ENCODE results near the gene TELO2.
A peak's percentile ranks its signal among the peaks of the same experiment; 100 is the strongest.

The TELO2 gene

DNA sequence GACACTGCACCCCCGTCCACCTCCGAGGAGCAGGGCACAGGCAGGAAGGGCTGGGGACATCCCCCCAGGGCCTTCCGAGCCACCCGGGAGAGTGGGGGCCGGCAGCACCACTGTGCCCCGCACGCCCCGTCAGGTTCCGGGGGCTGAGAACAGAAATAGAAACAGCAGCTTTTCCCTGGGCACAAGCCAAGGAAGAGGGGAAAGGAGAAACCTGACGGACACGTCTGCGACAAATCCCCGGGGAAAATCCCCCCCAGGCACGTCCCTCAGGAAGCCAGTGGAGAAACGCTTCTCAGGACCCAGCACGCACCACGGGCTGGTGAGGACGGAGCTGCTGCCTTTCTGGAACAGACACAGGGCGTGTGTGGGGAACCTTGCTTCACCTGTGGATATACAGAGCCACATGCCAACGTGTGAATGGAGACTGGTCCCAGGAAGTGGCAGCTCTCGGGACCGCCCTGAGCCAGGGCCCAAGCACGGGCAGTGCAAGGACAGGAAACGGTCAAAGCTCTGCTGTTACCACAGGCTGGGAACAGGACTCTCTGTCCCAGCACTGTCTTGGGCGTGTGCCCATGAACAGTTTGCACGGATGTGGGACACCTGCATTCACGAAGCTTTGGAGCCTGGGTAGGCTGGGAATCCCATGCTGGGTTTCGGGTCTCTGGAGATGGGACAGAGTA lies 39.1 kb downstream of the TELO2 start:
- DNase-seq (ENCODE audit: low read depth), result peak; percentile 45
- no peak overlapping the region for H3K4me3 ChIP-seq (ENCODE audit: low read depth, low read length)
- TF ChIP-seq, protein P1, sequence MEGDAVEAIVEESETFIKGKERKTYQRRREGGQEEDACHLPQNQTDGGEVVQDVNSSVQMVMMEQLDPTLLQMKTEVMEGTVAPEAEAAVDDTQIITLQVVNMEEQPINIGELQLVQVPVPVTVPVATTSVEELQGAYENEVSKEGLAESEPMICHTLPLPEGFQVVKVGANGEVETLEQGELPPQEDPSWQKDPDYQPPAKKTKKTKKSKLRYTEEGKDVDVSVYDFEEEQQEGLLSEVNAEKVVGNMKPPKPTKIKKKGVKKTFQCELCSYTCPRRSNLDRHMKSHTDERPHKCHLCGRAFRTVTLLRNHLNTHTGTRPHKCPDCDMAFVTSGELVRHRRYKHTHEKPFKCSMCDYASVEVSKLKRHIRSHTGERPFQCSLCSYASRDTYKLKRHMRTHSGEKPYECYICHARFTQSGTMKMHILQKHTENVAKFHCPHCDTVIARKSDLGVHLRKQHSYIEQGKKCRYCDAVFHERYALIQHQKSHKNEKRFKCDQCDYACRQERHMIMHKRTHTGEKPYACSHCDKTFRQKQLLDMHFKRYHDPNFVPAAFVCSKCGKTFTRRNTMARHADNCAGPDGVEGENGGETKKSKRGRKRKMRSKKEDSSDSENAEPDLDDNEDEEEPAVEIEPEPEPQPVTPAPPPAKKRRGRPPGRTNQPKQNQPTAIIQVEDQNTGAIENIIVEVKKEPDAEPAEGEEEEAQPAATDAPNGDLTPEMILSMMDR (IDR thresholded peaks at IDR 0.05; ENCODE audit: control insufficient read depth, extremely low read depth, insufficient read depth), result no peak

DNA sequence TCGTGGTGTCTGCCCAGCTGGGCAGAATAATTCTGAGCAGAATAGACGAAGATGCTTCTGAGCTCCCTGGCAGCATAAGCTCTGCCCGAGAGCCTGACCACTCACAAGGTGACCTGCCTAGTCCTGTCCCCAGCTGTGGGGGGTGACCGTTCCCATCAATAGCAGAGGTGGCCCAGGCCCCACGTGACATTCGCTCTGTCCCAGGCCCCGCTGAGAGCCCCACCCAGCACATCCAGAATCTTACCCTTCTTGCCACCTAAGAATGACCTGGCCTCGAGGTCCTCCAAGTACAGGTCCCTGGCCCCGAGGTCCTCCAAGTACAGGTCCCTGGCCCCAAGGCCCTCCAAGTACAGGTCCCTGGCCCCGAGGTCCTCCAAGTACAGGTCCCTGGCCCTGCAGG lies 39.6 kb downstream of the TELO2 start:
- TF ChIP-seq, protein P1 (IDR thresholded peaks at IDR 0.05; ENCODE audit: control insufficient read depth, extremely low read depth, insufficient read depth), result no peak
- no peak overlapping the region for H3K4me3 ChIP-seq (ENCODE audit: low read depth, low read length)
- DNase-seq (ENCODE audit: low read depth), result no peak

DNA sequence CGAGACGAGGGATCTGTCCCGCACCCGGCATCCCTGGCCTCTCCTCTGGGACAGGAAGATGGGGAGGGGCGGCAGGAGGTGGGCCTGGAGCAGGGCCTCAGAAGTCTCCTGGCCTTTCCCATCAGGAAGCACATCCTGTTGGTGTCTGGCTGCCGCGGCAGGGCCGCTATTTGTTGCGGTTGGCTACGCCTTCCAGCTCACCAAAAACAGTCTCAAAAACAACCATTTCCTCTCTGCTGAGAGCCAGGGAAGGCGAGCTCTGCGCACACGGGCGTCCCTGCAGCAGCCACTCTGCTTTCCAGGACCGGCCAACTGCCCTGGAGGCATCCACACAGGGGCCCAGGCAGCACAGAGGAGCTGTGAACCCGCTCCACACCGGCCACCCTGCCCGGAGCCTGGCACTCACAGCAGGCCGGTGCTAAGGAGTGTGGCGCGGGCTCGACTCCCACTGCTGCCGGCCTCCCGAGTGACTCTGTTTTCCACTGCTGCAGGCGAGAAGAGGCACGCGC lies 40.3 kb downstream of the TELO2 start, which contains the start of gene TMEM204:
Gene TMEM204, plus strand, starts transcription at position 224 of the 509 bp plus-strand sequence. CDS start 610 bp downstream, outside the sequence.
- TF ChIP-seq, protein P1 (IDR thresholded peaks at IDR 0.05; ENCODE audit: control insufficient read depth, extremely low read depth, insufficient read depth), result no peak
- H3K4me3 ChIP-seq (ENCODE audit: low read depth, low read length), result no peak within 1 kb of the TSS
- no peak for DNase-seq (ENCODE audit: low read depth)

DNA sequence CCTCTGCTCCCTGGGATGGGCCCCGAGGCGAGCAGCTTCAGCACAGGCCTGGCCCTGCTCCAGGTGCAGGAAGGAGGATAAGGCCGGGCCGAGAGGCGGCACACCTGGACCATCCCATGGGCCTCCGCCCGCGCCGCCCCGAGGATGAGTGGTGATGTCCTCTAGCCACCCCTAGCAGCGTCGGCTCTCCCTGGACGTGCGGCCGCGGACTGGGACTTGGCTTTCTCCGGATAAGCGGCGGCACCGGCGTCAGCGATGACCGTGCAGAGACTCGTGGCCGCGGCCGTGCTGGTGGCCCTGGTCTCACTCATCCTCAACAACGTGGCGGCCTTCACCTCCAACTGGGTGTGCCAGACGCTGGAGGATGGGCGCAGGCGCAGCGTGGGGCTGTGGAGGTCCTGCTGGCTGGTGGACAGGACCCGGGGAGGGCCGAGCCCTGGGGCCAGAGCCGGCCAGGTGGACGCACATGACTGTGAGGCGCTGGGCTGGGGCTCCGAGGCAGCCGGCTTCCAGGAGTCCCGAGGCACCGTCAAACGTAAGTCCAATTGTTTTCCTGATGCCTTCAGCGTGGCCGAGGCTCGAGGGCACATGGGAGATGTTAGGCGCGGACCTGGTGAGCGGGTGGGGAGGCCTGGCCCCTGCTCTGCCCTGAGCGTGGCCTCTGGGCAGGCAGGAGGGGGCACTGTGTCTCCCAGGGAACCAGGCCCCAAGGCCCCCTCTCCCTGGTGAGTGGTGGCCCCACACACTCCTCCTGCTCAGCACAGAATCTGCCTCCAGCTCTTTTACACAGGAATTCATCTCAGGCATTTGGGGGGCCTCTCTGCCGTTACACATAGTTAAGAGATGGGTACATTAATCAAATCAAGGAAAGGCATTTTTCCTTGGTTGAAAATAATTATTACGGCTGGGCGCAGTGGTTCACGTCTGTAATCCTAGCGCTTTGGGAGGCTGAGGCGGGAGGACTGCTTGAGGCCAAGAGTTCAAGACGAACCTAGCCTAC lies 41.2 kb downstream of the TELO2 start:
- DNase-seq (ENCODE audit: low read depth), result no peak
- H3K4me3 ChIP-seq (ENCODE audit: low read depth, low read length), result no peak overlapping the region
- TF ChIP-seq, protein P1 (IDR thresholded peaks at IDR 0.05; ENCODE audit: control insufficient read depth, extremely low read depth, insufficient read depth), result no peak

DNA sequence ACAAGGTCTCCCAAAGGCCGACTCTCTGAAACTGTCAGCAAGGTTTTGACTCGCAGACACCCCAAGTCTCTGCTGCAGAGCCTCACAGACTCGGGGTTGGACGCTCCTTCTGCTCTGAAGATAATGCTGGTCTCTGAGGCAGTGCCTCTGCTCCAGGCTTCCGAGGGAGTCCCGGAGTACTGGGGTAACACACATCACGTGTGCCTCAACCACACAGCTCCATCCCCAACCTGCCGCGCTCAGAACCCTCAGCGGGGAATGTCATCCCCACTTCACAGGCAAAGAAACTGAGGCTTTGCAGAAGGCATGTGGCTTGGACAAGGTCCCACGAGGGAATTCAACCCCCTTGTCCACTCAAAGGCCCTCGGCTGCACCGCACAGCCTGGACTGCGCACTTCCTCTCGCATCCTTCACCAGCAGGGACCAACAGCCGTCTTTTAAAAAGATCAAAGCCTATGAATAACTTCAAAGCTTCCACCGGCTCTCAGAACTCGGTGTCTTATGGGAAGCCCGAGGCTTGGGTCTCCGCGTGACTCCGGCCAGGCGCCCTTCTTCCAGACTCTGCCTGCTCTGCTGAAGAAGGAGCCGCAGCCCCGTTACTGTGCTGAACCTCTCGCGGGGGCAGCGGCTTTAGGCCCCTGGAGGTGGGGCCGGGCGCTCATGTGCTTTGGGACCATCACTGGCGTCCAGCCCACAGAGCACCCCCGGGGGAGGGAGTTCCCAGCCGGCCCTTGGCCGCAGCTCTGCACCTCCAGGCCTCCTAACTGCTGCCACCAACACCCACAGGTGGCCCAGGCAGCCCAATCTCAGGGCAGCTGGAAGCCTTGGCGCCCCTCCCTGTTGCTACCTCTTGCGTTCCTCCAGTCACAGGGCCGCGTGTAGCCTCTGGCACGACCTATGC lies 42.5 kb downstream of the TELO2 start:
- TF ChIP-seq, protein P1 (IDR thresholded peaks at IDR 0.05; ENCODE audit: control insufficient read depth, extremely low read depth, insufficient read depth), result no peak
- no peak overlapping the region for H3K4me3 ChIP-seq (ENCODE audit: low read depth, low read length)
- DNase-seq (ENCODE audit: low read depth), result no peak

DNA sequence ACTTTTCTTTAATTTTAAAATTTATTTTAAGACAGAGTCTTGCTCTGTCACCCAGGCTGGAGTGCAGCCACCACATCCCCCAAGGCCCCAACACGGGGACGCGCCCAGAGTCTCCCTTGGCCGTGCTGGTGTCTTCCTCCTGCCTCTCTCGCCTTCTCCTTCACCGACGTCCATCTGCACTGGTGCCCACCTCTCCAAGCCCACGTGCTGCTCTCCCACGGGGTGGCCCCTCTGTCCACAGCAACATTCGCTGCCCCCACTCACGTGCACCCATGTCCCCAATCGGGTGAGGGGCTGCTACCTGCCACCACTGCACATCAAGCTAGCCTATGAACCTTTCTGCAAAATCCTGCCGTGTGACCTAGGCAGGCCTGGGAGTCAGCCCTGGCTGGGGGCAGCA lies 43.4 kb downstream of the TELO2 start:
- no peak for DNase-seq (ENCODE audit: low read depth)
- no peak overlapping the region for H3K4me3 ChIP-seq (ENCODE audit: low read depth, low read length)
- TF ChIP-seq, protein P1 (IDR thresholded peaks at IDR 0.05; ENCODE audit: control insufficient read depth, extremely low read depth, insufficient read depth), result no peak

Measured in LNCaP clone FGC (cell line).